Measurements from ENCODE around the gene COMMD1. TPM values are rescaled to one million over a fixed set of nuclear protein-coding genes. Genes with fewer than 3 reads are reported as not detected.

COMMD1 gene
- polyA plus RNA-seq, 1 of the 3 experiments (the other 2 are of a cell fraction), result 32.5 TPM

DNA sequence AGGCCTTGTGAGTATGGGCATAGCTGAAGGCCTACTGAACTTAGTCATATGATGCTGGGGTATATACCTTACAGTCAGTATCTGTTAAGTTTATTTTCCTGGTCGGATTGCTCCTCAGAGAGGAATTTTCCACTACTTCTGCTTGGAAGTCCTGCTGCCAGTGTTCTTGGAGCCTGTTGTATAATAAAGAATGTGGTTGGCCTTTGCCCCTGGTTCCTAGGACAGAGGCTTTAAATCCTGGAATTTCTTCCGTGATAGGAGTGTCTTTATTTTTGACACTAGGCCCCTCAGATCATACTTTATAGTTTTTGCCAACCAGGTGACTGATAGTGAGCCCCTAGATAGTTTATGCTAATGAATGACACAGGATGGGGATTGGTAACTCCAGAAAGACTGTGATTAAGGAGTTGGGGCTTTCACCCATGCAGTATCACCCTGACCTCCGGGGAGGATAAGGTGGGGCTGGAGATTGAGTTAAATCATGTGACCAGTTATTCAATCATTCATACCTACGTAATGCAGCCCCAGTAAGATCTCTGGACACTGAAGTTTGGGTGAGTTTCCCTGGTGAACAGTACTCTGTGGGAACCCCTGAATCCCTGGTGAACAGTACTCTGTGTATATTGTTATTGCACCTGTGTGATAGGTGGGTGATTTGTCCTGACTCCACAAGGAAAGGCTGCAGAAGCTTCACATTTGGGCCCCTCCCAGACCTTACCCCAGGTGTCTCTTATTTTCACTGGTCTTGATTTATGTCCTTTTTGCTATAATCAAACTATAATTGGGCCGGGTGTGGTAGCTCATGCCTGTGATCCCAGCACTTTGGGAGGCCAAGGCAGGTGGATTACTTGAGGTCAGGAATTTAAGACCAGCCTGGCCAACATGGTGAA, 56.9 kb downstream of the COMMD1 start:
- no peak overlapping the region for H3K27ac ChIP-seq (ENCODE audit: low read depth in 2 of 2, low read length in 1 of 2)
- H3K4me2 ChIP-seq, result no peak overlapping the region
- peaks cover 3% of the 10 kb centered on the region for H3F3A ChIP-seq (replicated peaks; ENCODE audit: insufficient read depth)
- ChIA-PET POLR2A (no interaction called here), CTCF (no interaction called here)
- H3K79me2 ChIP-seq (ENCODE audit: insufficient read depth), result peaks cover 3% of the 10 kb centered on the region
- H2AFZ ChIP-seq (ENCODE audit: low read depth), result no peak overlapping the region
- H3K9me2 ChIP-seq, result no peaks in the 10 kb centered on the region
- no peaks in the 10 kb centered on the region for H3K4me1 ChIP-seq (ENCODE audit: control insufficient read depth in 1 of 2, insufficient read depth in 2 of 2, low read depth in 1 of 2, low read length in 1 of 2)
- H3K9me3 ChIP-seq, result no peaks in the 10 kb centered on the region
- no peaks in the 10 kb centered on the region for H3K36me3 ChIP-seq (replicated peaks in 1 of 2; ENCODE audit: control insufficient read depth in 1 of 2, insufficient read depth in 2 of 2, low read length in 1 of 2)
- TF ChIP-seq EP300 (IDR thresholded peaks at IDR 0.05; ENCODE audit: borderline replicate concordance in 1 of 2, low read depth in 1 of 2, low read length in 1 of 2) (no peak), FOXM1 (IDR thresholded peaks at IDR 0.05; ENCODE audit: low read depth) (no peak), RCOR1 (IDR thresholded peaks at IDR 0.05; ENCODE audit: low read length) (no peak), RXRA (IDR thresholded peaks at IDR 0.05; ENCODE audit: borderline replicate concordance, low read depth) (no peak), FOXJ3 (CRISPR knock-in tag; IDR thresholded peaks at IDR 0.05) (no peak), ELF1 (IDR thresholded peaks at IDR 0.05) (no peak), TAF1 (IDR thresholded peaks at IDR 0.05; ENCODE audit: borderline replicate concordance, low read depth, low read length) (no peak), MXI1 (IDR thresholded peaks at IDR 0.05; ENCODE audit: low read depth, low read length) (no peak)
- TF ChIP-seq, protein P1, sequence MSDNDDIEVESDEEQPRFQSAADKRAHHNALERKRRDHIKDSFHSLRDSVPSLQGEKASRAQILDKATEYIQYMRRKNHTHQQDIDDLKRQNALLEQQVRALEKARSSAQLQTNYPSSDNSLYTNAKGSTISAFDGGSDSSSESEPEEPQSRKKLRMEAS (IDR thresholded peaks at IDR 0.05; ENCODE audit: low read depth), result no peak
- DNase-seq, result no peak
- H4K20me1 ChIP-seq (ENCODE audit: insufficient read depth), result no peaks in the 10 kb centered on the region
- no peak overlapping the region for H3K9ac ChIP-seq
- WGBS (ENCODE audit: low lambda C conversion rate), result 87% methylated on average over 5 of the region's 5 CpGs
- no peaks in the 10 kb centered on the region for H3K27me3 ChIP-seq (ENCODE audit: insufficient read depth)
- no peak overlapping the region for H3K4me3 ChIP-seq (ENCODE audit: low read depth in 2 of 2, low read length in 1 of 2)

DNA sequence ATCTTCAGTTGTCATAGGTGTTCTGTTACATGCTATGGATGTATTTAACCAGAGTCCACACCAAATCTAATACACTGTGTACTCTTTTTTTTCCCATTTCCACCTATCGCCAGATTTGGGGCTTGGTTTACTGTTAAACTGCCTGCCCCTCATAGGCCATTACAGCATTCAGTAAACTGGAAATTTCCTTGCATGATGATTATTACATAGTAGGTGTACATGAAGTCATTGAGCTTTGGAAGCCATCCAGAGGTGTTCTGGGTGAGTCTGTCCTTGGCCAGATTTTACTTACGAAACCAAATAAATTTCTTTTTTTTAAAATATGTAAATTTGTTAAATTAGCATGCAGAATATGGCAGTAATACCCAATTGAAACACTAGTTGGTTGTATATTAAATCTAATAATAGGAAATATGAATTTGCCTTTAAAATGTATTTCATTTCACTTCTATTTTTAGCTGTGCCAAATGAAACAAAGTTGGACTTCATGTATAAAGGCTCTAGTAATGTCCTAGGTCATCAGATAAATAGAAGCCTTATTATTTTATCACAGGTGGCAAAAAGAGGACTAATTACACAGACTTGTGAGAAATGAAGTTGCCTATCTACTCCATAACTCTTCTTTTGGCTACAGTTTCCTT, 60.7 kb downstream of the COMMD1 start:
- no peak overlapping the region for H3K4me3 ChIP-seq (ENCODE audit: low read depth in 2 of 2, low read length in 1 of 2)
- no peaks in the 10 kb centered on the region for H3K27me3 ChIP-seq (ENCODE audit: insufficient read depth)
- DNase-seq, result no peak
- H3K9ac ChIP-seq, result no peak overlapping the region
- H3K4me2 ChIP-seq, result no peak overlapping the region
- 96% methylated on average over 2 of the region's 2 CpGs for WGBS (ENCODE audit: low lambda C conversion rate)
- H2AFZ ChIP-seq (ENCODE audit: low read depth), result no peak overlapping the region
- H3F3A ChIP-seq (replicated peaks; ENCODE audit: insufficient read depth), result peaks cover 3% of the 10 kb centered on the region
- no peaks in the 10 kb centered on the region for H3K9me3 ChIP-seq
- no peaks in the 10 kb centered on the region for H3K9me2 ChIP-seq
- CTCF ChIA-PET, result interaction anchor here (1.3 kb wide), 1 partner anchor 10 kb away, joined by 4 read pairs; no protein-coding TSS in a partner anchor
- H4K20me1 ChIP-seq (ENCODE audit: insufficient read depth), result no peaks in the 10 kb centered on the region
- H3K4me1 ChIP-seq (ENCODE audit: control insufficient read depth in 1 of 2, insufficient read depth in 2 of 2, low read depth in 1 of 2, low read length in 1 of 2), result no peaks in the 10 kb centered on the region
- H3K79me2 ChIP-seq (ENCODE audit: insufficient read depth), result no peaks in the 10 kb centered on the region
- POLR2A ChIA-PET, result no interaction called here
- no peak for TF ChIP-seq FOSL2 (IDR thresholded peaks at IDR 0.05; ENCODE audit: borderline replicate concordance, low read depth)
- TF ChIP-seq EZH2phosphoT487 (IDR thresholded peaks at IDR 0.05; ENCODE audit: borderline replicate concordance, low read depth), result no peak
- TF ChIP-seq, protein P2, sequence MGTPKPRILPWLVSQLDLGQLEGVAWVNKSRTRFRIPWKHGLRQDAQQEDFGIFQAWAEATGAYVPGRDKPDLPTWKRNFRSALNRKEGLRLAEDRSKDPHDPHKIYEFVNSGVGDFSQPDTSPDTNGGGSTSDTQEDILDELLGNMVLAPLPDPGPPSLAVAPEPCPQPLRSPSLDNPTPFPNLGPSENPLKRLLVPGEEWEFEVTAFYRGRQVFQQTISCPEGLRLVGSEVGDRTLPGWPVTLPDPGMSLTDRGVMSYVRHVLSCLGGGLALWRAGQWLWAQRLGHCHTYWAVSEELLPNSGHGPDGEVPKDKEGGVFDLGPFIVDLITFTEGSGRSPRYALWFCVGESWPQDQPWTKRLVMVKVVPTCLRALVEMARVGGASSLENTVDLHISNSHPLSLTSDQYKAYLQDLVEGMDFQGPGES (IDR thresholded peaks at IDR 0.05; ENCODE audit: low read depth, low read length), result no peak
- TF ChIP-seq FOXM1 (IDR thresholded peaks at IDR 0.05; ENCODE audit: low read depth), result no peak
- TF ChIP-seq, protein P3, sequence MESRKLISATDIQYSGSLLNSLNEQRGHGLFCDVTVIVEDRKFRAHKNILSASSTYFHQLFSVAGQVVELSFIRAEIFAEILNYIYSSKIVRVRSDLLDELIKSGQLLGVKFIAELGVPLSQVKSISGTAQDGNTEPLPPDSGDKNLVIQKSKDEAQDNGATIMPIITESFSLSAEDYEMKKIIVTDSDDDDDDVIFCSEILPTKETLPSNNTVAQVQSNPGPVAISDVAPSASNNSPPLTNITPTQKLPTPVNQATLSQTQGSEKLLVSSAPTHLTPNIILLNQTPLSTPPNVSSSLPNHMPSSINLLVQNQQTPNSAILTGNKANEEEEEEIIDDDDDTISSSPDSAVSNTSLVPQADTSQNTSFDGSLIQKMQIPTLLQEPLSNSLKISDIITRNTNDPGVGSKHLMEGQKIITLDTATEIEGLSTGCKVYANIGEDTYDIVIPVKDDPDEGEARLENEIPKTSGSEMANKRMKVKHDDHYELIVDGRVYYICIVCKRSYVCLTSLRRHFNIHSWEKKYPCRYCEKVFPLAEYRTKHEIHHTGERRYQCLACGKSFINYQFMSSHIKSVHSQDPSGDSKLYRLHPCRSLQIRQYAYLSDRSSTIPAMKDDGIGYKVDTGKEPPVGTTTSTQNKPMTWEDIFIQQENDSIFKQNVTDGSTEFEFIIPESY (IDR thresholded peaks at IDR 0.05; ENCODE audit: borderline replicate concordance, low read depth), result no peak
- no peak for TF ChIP-seq TCF12 (IDR thresholded peaks at IDR 0.05)
- no peak for TF ChIP-seq GATA2 (CRISPR knock-in tag; IDR thresholded peaks at IDR 0.05)
- TF ChIP-seq, protein P1 (IDR thresholded peaks at IDR 0.05; ENCODE audit: low read depth), result no peak
- TF ChIP-seq JUND (IDR thresholded peaks at IDR 0.05), result no peak
- TF ChIP-seq ELF1 (IDR thresholded peaks at IDR 0.05), result no peak
- no peak for TF ChIP-seq YY1 (IDR thresholded peaks at IDR 0.05; ENCODE audit: low read depth)
- no peak for TF ChIP-seq NRF1 (IDR thresholded peaks at IDR 0.05; ENCODE audit: low read depth, low read length)
- TF ChIP-seq TEAD4 (IDR thresholded peaks at IDR 0.05; ENCODE audit: borderline replicate concordance, insufficient read depth), result no peak
- TF ChIP-seq CHD2 (IDR thresholded peaks at IDR 0.05; ENCODE audit: low read length, partially characterized antibody), result no peak
- TF ChIP-seq RFX5 (IDR thresholded peaks at IDR 0.05; ENCODE audit: low read length), result no peak
- TF ChIP-seq GABPA (IDR thresholded peaks at IDR 0.05; ENCODE audit: low read depth), result no peak
- no peak for TF ChIP-seq MXI1 (IDR thresholded peaks at IDR 0.05; ENCODE audit: low read depth, low read length)
- TF ChIP-seq MEF2A (IDR thresholded peaks at IDR 0.05; ENCODE audit: borderline replicate concordance, low read depth), result no peak
- no peak for TF ChIP-seq NFIC (IDR thresholded peaks at IDR 0.05; ENCODE audit: borderline replicate concordance)
- H3K36me3 ChIP-seq (replicated peaks in 1 of 2; ENCODE audit: control insufficient read depth in 1 of 2, insufficient read depth in 2 of 2, low read length in 1 of 2), result no peaks in the 10 kb centered on the region
- H3K27ac ChIP-seq (ENCODE audit: low read depth in 2 of 2, low read length in 1 of 2), result no peak overlapping the region
